HuH-7 (cell line): ENCODE data around the gene CALCOCO2.
A peak's percentile ranks its signal among the peaks of the same experiment; 100 is the strongest.
"Not testable (repeated sequence)": the region's sequence is repeated elsewhere in the genome, so short reads cannot be mapped to it uniquely, and the experiment has no call there.

ENCODE experiments used
- DNase-seq: peaks from one replicate; pipeline ENCODE4 v3.0.0; 2011; ENCODE audit warnings: low spot score

The CALCOCO2 gene

DNA sequence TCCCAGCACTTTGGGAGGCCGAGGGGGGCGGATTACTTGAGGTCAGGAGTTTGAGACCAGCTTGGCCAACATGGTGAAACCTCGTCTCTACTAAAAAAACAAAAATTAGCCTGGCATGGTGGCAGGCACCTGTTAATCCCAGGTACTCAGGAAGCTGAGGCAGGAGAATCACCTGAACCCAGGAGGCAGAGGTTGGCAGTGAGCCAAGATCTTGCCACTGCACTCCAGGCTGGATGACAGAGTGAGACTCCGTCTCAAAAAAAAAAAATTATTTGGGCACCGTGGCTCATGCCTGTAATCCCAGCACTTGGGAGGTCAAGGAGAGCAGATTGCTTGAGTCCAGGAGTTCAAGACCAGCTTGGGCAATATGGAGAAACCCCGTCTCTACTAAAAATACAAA lies 9.9 kb upstream of the CALCOCO2 start:
- not testable (repeated sequence) for DNase-seq

DNA sequence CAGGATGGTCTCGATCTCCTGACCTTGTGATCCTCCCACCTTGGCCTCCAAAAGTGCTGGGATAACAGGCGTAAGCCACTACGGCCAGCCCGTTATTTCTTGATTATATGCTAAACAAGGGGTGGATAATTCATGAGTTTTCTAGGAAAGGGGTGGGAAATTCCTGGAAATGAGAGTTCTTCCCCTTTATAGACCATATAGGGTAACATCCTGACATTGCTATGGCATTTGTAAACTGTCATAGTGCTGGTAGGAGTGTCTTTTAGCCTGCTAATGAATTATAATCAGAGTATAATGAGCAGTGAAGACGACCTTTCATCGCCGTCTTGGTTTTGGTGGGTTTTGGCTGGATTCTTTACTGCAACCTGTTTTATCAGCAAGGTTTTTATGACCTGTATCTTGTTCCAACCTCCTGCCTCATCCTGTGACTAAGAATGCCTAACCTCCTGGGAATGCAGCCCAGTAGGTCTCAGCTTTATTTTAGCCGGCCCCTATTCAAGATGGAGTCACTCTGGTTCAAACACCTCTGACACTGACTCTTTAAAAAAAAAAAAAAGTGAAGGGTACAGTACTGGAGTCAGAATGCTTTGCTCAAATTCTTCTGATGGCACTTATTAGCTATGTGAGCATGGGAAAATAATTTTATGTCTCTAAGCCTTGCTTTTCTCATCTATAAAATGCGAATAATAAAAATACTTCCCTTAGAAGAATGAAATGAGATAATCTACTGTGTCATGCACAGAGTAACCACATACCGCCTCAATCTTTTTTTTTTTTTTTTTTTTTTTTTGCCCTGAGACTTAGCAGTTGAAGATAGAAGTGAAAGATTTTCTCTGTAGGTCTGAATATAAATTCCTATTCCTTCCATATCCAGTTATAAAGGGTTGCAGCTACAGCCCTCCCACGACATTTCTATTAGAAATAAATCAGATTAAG lies 5.1 kb upstream of the CALCOCO2 start:
- DNase-seq = no peak

DNA sequence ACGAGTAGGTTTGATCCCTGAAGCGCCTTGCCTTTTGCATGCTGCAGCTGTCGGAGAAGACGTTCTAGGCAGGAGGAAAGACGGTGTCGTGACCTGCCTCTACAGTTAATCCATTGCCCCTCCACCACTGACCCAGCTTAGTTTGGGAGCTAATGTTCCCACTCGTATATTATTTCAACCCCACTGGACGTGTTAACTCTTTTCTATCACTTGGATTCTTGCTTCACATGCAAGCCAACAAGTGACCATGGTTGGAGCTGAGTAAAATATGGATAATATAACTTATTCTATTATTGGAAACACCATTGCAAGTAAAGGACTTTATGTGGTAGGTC lies 681 bp downstream of the CALCOCO2 start:
- no peak for DNase-seq

DNA sequence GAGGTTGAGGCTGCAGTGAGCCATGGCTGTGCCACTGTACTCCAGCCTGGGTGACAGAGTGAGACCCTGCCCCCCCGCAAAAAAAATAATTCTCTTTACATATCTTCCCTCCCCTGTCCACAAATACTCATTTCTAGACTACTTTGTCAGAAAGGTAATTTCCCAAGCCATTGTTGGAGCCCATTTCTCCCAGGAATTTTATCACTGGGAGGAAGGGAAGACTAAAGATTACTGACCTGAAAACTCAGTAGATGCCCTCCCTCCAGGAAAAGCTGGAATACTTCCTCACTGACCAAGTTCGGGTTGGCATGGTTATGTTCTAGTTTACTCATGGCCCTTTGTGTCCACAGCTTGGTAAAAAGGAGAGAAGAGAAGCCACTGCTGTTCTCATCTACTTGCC lies 4.1 kb downstream of the CALCOCO2 start:
- DNase-seq = no peak

DNA sequence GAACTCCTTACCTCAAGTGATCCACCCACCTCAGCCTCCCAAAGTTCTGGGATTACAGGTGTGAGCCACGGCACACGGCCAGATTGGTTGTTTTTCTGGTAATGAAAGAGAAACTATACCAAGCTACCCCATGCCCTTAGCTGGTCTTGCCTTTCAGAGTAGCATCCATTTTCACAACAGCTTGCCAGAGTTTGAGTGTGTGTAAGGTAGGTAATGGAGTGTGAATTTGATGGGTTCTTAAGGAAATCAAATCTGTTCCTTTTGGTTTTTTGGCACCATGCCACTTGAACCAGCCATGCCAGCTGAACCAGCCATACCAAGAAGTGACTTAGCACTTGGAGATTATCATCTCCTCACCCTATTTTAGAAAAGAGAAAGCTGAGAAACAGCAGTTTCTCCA lies 5.1 kb downstream of the CALCOCO2 start:
- DNase-seq = no peak

DNA sequence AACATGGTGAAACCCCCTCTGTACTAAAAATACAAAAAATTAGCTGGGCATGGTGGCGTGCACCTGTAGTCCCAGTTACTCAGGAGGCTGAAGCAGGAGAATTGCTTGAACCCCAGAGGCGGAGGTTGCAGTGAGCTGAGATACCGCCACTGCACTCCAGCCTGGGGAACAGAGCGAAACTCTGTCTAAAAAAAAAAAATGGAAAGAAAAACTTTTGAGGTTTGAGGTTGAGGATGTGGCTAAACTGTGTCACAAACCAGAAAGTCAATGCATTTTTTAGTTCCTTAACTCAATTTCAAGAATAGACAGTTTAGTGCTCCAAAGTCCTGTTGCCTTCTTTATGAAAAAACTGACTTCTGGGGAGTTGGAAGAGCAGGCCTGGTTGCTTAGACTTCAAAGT lies 6.6 kb downstream of the CALCOCO2 start:
- DNase-seq = not testable (repeated sequence)

DNA sequence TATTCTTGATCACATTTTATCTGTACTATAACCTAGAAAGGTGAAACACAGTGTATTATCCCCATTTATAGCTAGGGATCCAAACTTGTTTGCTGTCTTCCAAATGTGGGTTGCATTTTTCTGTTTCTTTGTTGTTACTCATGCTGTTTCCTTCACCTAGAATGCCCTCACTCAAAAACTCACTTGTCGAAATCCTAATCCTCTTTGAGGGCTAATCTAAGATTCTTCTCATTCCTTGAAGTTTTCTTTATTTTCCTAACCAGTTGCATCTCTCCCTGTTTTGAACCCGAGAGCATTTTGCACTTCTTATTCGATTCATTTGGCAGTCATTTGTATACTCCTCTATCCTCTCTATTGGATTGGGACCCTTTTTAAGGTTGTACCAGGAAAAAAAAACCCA lies 9.6 kb downstream of the CALCOCO2 start:
- no peak for DNase-seq

DNA sequence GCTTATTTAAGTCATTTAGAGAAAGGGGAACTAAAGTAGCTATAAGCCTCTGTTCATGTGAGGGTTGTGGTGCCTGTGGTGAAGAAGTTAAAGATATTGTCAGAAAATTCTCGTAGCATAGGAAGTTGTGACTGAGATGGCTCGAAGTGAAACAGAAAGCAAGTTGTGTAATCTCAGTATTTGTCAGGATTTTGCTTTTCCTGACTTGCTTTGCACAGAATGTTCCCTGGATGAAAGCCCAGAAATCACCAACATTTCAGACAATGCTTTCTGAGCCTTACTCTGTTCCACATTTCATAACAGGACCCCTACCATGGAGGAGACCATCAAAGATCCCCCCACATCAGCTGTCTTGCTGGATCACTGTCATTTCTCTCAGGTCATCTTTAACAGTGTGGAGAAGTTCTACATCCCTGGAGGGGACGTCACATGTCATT lies 10.6 kb downstream of the CALCOCO2 start:
- no peak for DNase-seq

DNA sequence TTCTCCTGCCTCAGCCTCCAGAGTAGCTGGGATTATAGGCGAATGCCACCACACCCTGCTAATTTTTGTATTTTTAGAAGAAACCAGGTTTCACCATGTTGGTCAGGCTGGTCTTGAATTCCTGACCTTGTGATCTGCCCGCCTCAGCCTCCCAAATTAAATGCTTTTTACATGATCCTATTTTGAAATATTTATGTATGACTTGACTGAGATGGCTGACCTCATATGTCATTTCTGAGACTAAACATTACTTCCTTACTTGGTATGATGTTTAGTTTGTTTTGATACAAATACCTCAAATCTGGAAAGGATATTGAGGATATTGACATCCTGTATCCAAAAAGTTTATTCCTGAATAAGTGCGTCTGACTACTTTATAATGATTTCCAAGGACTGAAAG lies 11.9 kb downstream of the CALCOCO2 start:
- no peak for DNase-seq

DNA sequence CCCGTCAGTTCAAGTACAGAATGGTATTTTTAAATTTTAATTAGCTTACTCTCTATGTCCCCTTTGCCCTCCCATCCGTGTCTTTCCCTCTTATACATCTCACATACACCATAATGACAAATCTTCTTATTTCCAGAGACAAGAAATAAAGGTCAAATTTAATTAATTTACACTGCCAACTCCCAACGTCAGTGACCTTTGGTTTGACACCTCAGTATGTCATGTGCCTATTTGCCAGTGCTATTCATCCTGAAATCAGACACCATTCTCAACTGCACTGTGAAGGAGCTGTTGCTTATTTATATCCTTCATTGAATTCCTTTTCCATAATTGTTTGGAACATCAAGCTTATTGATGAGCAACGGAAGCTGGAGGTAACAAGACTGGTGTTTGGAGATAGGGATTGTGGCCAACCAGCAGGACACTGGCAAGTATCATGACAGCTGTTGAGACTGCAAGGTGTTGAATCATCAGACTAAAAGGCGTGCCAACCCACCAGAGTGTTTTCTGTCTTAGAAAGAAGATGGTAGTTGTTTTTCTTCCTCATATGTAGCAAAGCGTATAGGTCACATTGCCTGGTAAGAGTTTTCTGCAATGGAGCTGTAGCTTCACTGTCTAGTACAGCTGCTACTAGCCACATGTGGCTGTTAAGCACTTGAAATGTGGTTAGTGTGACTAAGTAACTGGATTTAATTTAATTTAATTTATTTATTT lies 12.5 kb downstream of the CALCOCO2 start:
- no peak for DNase-seq

DNA sequence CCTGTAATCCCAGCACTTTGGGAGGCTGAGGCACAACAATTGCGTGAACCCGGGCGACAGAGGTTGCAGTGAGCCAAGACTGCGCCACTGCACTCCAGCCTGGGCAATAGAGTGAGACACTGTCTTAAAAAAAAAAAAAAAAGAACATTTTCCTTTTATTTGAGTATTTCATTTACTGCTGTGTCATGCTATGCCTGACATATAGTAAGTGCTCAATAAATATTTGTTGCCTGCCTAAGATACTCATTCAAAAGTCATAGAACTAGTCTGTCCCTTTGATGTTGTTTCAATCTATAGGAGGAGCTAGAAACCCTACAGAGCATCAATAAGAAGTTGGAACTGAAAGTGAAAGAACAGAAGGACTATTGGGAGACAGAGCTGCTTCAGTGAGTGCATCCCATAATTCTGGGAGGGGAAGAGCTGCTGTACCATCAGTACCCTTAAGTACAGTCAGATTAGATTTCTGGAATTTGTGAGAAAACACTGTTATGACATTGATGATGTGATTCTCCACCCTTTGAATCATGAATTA lies 20.0 kb downstream of the CALCOCO2 start:
- DNase-seq = no peak

DNA sequence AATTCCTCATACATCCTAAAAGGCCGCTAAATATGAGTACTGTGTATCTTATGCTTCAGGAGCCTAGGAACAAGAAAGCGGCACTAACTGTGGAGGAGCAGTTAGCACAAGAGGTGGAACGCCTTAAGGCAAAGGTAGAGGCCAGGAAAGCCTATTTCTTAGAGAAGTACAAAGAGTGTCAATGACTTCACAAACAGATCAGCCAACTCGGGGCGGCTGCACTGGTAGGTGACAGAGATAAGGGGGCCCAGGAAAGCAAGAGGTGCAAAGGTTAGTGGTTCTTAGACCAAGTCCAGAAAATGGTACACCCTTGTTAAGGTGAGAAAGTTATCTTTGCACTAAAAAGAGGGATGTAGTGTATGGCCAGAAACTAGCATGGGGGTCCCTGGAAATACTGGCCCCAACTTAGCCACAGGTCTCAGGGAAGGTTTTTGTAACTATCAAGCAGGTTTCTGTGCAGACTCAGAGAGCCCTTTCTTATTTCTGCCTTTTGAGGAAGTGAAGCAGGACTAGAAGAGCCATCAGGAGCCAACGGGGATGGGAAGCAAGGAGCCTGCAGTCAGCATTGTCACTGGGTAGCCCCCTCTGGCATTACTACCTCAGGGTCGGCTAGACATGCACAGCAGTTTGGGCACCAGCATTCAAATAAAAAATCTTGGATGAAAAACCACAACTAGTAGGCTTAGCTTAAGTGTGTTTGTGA lies 24.1 kb downstream of the CALCOCO2 start:
- DNase-seq = no peak

DNA sequence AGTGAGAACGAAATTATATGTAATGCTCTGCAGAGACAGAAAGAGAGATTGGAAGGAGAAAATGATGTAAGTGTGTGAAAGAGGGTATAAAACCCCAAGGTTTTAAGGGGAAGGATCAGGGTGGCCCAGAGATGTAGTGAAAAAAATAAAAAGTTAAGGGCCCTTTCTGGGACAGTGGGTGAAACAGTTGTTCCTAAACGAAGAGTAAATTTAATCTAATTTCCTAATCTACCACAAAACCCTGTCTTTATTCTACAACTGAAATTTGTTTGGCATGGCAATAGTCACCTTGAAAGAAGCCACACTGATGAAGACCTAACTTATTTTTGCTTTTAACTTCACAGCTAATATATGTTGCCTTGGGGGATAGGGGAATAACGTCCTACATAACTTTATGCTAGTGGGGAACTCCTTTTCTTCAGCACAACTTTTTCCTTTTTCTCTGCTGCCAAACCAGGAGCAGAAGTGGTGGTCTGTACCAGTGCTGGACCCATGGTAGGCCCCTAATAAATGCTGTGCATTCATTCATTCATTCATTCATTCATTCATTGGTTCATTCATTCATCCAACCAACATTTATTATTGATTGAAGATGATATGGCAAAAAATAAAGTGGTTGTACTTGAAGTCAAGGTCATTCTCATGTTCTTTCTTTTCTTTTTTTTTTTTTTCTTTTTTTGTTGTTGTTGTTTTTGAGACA lies 25.4 kb downstream of the CALCOCO2 start:
- no peak for DNase-seq

DNA sequence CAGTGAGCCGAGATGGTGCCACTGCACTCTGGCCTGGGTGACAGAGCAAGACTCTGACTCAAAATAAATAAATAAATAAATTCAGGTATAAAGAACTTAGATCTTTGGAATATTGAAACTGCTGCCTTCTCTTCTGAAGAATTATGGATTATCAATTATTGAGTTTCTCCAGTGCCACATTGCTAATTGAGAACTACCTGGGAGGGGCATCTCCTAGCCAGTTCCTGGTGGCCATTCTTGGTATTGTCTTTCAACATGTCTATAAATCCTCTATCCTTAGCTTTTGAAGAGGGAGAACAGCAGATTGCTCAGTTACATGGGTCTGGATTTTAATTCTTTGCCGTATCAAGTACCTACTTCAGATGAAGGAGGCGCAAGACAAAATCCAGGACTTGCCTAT lies 29.2 kb downstream of the CALCOCO2 start:
- DNase-seq = no peak

DNA sequence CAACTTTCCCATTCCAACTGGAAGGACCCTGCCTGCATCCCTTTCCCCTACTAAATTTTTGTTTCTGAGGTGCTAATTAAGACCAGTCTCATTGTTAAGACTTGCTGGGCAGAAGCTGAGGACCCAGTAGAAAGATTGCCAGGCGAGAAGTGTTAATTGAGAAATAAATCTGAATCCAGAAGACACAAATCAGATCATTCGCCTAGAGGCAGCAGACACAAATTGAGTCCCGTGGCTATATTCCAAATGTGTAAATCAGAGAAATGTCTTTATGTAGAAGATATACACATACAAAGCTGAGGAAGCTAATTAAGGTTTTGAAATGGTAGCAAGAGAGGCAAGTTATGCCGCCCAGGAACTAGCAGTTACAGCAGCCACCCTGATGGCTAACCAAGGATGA lies 29.6 kb downstream of the CALCOCO2 start:
- DNase-seq = no peak

DNA sequence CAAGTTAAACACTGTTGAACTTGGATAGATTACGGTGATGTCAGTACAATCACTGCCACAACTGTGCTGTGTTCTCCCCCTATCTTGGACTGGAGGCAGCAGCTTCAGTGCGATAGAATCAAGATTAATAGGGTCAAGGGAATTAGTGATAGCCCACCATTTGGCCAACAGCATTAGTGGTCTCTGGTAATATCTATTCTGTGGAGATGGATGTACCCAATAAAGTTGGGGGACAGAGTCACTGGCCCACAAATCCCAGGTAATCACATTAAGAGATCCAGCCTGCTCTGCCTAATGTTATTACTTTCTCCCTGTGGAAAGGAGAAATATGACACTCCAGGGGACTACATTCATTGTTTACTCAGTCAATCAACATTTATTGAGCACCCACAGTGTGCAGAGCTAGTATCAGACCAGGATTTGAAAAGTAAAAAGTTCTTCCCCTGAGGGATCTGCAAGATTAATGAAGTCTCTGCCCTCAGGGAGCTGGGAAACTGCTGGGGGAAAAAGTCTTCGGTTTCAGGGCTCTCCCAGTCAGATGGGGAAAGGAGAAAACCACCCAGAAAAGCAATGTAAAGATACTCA lies 38.2 kb downstream of the CALCOCO2 start:
- no peak for DNase-seq

DNA sequence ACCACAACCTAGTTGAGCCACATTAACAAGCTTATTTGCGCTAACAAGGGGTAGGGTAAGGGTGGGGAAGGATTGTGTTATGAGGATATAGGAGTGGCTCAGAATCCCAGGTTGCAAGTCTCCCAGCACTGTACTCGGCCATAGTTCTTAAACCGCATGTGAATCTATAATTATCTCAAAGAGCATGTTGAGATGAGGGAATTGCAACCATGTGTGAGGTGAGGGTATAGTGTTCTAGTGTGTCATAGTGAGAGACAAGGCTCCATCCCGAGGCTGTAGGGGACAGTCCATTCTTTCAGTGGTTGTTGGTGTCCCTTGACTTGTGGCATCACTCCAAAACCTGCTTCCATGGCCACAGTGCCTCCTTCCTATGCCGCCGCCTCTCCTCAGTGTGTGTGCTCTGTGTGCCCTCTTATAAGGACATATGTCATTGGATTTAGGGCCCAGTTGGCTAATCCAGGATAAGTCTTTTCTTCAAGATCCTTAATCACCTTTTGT lies 39.0 kb downstream of the CALCOCO2 start:
- no peak for DNase-seq

DNA sequence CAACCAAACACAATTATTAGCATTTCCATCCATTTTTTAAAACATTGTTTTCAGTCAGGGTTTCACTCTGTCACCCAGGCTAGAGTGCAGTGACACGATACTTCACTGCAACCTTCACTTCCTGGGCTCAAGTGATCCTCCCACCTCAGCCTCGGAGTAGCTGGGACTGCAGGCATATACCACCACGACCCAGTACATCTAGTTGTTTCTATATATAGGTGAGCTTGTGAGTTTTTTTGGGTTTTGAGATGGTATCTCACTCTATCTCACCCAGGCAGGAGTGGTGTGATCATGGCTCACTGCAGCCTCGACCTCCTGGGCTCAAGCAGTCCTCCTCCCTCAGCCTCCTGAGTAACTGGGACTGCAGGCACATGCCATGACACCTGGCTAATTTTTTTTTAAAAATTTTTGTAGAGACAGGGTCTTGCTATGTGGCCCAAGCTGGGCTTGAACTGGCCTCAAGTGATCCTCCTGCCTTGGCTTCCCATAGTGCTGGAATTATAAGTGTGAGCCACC lies 40.3 kb downstream of the CALCOCO2 start:
- no peak for DNase-seq

DNA sequence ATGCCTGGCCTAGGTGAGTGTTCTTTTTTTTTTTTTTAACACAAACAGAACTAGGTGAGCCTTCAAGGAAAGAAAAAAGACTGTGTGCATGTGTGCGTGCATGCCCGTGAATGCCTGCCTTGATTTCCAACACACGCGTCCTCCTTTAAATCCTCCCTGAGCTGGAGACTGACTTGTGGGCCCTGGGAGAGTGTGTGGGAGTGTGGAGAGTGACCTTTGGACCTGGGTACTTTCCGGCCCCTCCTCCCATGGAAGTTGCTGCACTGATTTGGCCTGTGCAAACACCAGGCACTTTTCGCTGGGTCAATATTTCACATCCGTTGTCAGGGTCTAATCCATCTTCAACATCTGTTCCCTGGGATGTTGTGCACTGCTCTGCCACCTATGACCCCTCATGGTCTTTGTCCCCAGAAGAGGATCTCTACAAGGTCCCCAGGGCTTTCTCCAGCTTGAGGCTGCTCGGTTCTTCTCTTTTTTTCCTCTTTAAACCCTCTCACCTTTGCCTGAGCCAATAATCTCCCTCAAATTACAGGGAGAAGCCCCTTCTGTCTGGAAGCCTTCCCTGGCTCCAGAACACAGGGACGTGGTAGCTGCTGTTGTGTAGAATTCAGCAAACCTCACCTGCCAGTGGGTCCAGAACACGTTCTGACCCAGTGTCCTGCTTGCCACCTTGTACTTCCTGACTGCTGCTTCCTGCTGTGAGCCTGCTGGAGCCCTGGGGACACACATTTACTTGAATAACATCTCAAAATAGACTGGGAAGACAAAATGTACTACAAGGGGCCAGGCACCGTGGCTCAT lies 40.9 kb downstream of the CALCOCO2 start:
- peak; percentile 86 for DNase-seq

DNA sequence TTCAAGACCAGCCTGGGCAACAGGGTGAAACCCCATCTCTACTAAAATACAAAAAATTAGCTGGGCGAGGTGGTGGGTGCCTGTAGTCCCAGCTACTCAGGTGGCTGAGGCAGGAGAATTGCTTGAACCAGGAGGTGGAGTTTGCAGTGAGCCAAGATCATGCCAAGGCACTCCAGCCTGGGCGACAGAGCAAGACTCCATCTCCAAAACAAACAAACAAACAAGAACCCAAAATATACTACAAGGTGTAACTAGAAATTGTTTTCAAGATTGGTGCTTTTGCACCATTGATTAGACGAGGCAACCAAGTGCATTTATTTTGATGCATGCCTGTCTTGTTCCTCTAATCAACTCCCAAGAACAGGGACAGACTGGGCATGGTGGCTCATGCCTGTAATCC lies 41.6 kb downstream of the CALCOCO2 start:
- not testable (repeated sequence) for DNase-seq
